GM21528 (cell line): ENCODE data around the gene GDF2.

Source experiments
- ATAC-seq: cut with Tn5 transposase; IDR thresholded peaks from one replicate; pipeline ENCODE4 v1.9.1; 2021; ENCODE audit warnings: mild to moderate bottlenecking, moderate library complexity; ENCODE audit not compliant: unreplicated experiment, low FRiP score

The GDF2 gene

DNA sequence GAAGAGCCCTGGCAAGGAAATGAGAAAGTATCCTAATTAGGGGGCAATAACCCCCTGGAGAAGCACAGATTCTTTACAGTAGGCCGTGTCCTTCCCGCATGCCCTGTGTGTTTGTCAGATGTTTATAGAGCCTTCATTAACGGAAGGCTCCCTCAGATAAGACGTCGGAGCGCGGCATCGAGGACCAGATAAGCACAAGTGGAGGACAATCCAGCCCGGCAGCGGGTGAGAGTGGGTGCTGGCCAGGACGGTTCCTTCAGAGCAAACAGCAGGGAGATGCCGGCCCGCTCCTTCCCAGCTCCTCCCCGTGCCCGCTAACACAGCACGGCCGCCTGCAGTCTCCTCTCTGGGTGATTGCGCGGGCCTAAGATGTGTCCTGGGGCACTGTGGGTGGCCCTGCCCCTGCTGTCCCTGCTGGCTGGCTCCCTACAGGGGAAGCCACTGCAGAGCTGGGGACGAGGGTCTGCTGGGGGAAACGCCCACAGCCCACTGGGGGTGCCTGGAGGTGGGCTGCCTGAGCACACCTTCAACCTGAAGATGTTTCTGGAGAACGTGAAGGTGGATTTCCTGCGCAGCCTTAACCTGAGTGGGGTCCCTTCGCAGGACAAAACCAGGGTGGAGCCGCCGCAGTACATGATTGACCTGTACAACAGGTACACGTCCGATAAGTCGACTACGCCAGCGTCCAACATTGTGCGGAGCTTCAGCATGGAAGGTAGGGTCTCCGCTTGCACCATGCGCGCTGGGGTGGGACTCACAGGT, at the start of gene GDF2:
TSS of gene GDF2 (plus strand) at position 155 of the 762 bp plus-strand sequence. CDS start at position 370, 215 bp downstream.
- ATAC-seq = no peak

DNA sequence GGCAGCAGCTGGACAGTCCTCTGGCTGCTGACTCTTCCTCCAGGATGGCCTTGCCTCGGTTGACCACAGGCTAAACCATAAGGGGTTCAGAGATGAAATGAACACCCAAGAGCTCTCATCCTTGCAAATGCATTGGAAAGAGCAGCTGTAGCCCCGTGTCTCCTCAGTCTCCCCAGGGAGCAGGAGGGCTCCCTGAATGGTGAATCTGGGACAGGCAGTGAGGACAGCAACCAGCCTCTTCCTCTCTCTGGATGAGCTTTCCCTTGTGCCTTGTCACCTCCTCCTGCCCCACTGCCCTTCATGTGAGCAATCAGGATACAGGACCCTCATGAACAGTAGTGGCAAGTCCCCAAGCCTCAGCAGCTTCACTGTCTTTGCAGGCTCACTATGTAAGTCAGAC, 46.2 kb upstream of the GDF2 start:
- no peak for ATAC-seq

DNA sequence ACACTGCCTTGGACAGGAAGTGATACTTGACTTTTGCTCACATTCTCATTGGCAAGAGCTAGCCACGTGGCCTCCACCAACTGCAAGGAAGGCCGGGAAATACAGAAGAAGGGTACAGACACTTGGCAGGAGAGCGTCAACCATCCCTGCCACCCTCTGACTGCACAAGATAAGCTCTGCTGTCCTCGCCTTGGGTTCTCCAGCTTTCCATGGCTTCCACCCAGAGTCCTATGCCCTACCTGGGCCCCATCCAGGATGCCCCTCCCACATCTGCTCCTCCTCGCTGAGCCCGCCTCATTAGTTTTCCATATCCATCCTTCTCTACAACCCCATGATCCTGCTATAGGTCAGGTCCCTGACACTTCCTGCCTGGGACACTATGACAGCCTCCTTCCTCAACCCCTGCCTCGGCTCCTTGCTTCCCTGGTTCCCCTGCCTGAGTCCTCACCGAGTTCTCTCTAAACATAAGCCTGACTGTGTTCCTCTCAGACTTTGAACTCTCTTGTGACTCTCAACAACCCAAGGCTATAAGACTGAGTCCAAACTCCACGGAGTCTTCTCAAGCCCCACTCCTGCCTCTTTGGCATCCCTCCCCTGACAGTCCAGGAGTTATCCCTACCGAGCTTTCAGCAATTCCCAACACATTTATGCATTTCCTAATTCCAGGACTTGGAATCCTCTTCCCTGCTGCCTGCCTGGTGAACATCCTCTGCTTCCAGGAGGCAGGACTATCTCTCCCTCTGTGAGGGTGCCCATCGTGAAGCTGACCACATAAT, 45.5 kb upstream of the GDF2 start:
- no peak for ATAC-seq

DNA sequence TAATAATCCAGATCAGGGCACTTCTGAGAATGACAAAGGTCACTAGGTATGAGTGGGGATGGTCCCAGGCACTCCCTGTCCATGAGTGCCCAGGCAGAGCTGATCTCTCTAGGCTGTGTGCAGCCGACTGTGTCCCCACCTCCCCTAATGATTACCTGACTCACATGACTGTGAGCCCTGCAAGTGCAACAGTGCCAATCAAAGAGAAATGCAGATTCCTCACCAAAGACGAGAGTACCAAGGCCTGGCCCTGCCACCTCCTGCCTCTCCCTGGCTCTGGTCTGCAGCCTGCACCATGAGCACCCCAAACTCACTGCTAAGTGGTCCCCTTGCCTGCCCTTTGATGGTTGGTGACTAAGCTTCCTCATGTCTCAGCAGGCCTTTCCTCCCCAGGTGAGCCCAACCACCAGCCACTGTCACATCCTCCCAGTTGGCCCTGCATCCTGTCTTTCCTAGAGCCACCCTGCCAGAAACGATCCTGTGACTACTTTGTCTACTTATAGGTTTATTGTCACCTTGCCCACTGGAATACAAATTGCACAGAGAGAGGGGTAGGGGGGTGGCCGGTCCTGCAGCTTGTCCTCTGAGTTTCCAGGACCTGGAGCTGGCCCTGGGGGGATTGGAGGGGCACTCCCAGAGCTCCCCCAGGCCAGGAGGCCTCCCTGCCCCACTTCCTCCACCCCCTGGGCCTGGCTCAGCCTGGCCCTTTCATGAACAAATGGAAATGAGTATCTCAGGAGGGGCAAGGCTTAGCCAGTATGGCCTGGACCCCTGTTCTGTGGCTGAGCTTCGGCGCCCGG, 44.7 kb upstream of the GDF2 start:
- no peak for ATAC-seq

DNA sequence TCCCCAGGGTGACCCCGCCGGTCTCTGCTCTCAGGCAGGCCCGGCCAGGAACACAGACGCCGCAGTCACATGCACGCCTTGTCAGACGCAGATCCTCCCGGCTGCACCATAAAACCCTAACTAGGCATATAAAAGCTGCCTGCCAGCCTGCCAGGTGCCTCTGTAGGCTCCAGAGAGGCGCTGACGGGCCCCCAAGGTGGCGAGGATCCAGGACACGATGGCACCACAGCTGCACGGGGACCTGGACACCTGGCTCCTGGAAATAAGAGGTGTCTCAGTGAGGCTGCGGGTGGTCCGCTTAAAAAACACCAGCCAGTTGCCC, 44.1 kb upstream of the GDF2 start:
- no peak for ATAC-seq

DNA sequence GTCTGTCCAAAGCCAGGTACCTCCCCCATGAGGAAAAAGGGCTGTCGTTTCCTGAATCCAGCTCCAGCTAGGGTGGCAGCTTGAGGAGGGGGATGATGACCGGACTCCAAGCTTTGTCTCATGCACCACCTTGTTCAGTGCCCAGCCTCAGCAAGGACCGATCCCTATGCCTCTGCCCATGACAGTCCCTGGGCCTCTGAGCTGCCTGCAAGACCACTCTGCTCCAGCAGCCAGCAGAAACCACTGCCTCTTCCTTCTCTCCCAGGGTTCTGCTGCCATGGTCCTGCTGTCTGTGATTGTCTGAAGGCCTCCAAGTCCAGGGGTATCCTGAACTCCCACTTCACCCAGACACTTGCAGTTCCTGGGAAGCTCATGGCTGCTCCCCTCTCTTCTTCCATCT, 43.5 kb upstream of the GDF2 start:
- no peak for ATAC-seq

DNA sequence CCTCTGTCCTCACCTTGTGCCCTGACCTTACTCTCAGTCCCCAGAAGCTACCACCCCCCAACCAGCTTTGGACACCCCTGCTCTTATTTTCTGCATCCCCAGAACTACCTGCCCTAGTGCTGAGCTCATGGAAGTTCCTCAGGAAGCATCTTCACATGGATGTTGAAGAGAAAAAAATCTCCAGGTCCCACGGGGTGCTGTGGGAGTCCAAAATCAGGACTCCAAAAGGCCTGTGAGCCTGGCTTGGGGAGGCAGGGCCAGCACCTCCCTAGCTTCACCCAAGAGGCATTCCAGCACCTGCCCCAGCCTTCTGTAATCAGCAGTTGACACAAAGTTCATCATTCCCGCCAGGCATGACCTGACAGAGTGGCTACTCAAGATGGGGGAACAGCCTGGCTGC, 43.0 kb upstream of the GDF2 start:
- no peak for ATAC-seq

DNA sequence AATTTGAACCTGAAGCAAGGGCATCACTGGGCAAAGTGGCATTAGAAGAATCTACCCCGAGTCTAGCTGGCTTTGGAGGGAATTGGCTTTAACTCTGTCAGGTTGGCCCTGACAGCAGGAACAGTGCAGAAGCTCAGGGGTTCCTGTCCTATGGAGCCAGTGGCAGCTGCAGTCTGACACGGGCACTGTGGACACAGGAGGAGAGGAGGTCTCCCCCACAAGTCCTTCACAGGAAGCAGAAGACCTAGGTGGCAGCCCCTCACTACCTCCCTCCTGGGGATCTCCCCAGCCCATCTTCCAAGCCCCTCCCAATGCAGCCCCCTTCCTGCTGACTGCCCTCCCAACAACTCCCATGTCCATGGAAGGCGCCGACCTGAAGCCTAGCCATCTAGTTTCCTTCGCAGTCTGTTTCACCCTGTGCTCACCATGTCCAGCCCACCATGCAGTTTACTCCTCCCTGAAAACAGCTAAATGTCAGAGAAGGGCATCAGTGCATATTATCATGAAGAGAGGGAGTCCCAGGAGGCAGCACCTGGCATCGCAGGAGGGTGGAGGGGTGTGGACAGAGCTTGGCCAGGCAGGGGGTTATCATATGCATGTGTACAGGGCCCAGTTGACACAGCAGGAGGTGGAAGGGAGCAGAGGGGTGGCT, 40.1 kb upstream of the GDF2 start:
- ATAC-seq = no peak

DNA sequence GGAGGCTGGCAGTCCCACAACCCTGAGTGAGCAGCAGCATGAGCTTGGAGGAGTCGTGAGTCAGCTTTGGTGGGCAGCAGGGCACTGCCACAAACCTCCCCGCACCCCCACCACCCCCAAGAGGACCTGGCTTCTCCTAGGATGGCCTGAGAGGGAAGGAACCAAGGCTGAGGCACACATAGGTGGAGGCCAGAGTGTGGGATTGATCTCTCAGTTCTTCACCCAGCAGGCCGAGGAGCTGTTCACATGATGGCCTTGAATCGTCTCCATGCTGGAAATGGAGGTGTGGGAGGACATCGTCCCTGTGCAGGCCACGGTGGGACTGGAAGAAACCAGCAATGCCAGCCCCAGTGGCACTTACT, 39.6 kb upstream of the GDF2 start:
- no peak for ATAC-seq

DNA sequence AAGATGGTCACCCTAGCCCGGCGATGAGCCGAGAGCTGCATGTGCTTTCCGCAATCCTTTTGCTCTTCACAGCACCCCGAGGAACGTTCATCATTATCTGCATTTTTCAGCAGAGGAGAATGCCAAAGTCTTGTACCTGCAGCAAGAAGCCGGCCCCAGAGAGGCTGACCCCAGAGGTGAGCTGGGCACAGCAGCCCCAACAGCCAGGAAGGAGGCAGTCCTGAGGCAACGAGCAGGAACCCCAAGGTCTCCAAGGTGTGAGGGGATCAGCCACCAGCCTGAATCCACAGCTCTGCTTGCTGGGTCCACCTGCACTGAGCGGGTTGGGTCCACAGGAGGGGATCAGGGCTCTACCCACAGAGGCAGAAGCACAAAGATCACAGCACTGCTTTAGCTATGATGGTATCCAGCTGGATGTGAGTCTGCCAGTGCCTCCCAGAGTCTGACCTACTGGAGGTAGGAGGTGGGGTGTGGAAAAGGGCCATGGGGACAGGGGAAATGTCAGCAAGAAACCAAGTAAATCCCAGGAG, 39.1 kb upstream of the GDF2 start:
- ATAC-seq = no peak

DNA sequence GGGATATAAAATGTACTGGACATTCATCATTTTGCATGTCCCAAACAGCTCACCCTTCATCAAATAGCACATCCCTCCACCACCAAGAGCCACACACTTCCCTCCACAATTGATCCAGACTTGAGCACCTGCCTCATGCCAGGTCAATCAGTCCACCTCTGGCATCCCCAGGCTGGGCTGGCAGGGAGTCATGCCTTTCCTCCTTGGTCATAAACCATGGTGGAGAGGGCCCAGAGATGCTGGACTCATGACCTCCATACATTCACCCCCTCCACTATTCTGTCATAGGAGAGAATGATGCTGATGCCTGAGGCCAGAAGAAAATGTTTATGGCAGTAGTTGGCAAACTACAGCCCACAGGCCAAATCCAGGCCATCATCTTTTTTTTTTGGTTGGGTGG, 38.4 kb upstream of the GDF2 start:
- no peak for ATAC-seq

DNA sequence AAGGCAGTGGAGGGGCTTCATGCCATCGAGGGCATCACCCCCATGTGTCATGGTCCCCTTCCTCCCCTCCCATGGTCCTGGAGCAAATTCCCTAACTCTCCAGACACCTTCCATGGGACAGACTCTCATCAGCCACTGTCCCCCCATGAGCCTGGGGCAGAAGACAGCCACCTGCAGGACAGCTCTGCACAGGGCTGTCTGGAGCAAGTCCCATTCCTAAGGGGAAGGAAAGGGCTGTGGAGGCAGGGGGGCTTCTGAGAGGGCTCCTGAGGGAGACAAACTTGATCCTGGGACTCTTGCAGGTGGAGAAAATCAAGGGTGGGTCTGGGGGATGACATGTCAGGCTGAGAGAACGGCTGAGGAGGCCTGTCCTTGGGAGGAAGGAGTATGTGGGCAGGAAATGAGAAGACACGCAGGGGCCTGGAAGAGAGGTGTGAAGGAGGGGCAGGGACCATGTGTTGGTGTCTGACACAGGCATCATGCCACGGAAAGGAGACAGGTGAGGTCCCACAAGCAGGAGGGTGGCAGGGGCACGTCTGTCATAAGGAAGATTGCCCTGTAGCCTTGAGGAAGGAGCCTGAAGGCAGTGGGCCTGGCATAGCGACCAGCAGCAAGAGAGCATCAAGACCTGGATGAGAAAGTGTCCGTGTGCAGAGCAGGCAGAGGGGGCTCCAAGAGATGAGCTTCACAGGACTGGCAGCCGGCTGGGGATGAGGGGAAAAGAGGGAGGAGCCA, 36.7 kb upstream of the GDF2 start:
- ATAC-seq = no peak

DNA sequence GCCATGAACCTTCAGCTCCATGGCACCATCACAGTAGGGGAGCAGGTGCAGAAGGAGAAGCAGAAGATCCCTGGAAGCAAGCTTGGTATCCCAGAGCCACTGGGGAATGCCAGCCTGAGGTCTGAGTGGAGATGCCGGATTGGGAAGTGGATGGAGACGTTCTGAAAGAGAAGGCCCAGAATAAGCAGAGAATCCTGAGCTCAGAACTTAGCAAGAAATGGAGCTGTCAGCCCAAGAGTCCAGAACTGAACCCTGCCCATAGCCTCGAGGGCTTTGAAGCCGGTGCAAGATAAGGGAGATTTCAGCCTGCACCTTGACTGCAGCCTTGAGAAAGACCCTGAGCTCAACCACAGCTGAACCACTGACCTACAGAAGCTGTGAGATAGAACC, 36.1 kb upstream of the GDF2 start:
- no peak for ATAC-seq

DNA sequence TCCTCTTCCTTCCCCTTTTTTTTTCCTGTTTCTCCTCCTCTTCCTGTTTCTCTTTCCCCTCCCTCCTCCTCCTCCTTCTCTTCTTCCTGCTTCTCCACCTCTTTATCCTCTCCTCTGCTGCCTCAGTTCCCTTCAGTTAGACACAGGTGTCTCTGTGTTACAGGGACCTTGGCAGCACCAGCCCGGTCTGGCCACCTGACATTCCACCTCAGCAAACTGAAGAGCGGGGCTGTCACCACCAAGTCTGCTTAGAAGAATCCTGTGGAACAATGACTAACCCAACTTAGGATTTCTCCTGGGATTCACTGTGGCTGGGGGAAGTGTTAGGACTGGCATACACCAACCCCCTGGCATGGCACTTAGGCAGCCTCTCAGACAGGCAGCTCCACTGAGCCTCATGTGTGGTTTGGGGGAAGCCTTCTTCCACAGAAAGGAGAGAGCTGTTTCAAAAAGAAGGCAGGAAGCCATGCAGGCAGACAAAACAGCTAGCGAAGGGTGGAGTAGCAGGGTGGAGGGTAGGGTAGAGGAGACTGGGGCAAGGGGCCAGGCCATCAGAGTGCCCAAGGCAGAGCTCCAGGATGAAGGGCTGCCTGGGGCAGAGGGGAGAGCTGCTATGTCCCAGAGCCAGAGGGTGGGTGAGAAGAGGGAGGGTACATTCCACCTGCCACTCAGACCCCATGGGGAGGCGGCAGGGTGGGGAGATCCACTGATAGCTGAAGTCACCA, 35.5 kb upstream of the GDF2 start:
- no peak for ATAC-seq

DNA sequence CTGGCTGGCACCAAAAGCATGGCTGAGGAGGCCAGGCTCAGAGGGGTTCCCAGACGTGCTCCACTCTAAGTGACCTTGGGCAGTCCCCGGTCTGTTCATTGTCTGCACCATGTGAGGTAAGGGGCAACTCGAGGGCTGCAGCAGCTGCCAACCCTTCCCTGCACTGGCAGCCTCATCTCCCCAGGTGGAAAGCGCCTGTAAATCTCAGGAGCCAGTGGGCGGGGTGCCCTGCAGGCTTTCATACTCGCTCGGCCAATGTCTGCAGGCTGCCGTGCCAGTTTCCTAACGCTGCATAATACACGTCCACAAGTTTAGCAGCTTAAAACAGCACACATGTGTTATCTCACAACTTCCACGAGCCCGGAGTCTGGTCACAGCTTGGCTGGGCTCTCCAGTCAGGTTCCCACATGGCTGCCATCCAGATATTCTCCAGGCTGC, 34.9 kb upstream of the GDF2 start:
- ATAC-seq = no peak

DNA sequence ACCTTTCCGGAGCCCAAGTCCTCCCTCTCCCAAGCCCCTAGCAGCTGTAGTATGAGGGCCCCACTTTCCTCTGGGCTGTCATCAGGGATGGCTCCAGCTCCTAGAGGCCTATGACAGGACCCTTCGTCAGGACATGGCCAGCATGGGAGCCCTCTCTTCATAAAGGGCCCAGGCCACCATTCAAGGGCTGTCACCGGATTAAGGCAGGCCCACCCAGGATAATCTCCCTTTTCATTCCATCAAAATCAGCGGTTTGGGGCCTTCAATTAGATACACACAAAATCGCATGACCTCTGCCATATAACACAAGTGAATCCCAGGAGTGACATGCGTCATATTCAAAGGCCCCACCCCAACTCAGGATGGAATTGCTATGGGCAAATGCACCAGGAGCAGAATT, 34.4 kb upstream of the GDF2 start:
- no peak for ATAC-seq

DNA sequence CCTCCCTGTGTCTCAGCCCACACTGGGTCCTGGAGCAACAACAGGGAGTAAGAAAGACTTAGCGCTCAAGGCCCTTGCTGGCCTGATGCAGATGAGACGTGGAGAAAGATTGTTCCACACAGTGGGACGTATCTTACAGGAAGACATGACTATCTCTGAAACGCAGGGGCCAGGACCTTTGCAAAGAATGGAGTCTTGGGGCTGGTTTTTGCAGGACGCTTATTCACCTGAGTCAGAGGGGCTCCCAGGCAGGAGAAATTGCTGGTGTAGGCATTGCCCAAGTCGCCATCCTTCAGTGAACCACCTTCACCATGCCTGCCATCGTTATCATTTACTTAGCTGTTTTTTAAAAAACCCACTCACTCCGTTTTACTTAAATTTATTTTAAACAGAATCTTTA, 34.0 kb upstream of the GDF2 start:
- no peak for ATAC-seq

DNA sequence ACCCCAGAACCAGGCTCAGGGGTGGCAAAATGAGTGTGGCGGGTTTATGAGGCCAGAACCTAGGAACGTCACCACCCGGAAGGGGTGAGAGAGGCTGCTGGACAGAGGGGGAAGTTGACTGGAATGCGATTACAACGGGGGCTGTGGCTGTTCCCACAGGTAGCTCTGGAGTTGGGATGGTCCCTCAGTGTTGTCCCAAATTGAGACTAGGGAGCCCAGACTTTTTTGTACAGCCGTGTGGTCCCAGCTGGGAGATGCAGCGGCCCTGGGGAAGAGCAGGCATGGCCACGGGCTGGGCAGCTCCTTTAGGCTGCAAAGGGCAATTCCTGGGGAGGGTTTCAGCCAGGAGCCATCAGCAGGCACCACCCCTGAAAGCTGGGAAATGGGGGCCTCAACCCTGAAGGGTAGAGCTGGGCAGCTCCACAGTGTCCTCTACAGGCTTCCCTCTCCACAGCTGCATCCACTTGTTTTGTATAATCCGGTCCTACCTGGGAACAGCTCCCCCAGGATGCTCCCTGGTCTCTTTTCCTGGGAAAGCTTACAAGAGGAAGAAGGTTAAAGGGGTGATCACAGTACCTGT, 33.2 kb upstream of the GDF2 start:
- no peak for ATAC-seq

DNA sequence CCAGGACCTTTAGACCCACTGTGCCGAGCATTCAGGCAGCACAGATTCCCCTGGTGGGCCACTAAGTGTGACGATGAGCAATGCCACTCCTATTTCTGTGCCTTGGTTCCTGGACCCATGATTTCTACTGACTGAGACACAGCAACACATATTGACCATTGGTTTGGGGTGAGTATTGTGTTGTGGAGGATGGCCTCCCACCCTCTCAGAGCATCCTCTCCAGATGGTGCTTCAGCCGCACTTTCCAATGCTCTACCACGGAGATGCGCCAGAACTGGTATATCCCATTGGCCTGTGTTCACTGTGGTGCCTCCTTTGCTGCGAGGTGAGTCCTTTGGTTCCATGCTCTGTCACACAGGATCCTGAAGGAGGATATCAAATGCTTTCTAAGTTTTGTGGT, 32.3 kb upstream of the GDF2 start:
- ATAC-seq = no peak
